Trophoblast cell (in vitro differentiated cells and primary cell): Measurements from ENCODE around the gene RNF150.

Source experiments
- DNase-seq, 2 donors: peaks; one replicate each; pipeline ENCODE4 v3.0.0-alpha.2; 2016
- H2AFZ ChIP-seq: 2 replicates; pipeline ENCODE4 v1.6.1; 2013; ENCODE audit warnings: low read length, moderate library complexity, mild to moderate bottlenecking; ENCODE audit not compliant: insufficient read depth, poor library complexity
- H2AK5ac ChIP-seq: 2 replicates; pipeline ENCODE4 v1.6.1; 2013; ENCODE audit warnings: mild to moderate bottlenecking, low read length
- H2BK120ac ChIP-seq: 2 replicates; pipeline ENCODE4 v1.6.1; 2013; ENCODE audit warnings: low read length, mild to moderate bottlenecking, moderate library complexity; ENCODE audit not compliant: insufficient read depth, poor library complexity
- H2BK12ac ChIP-seq: 2 replicates; pipeline ENCODE4 v1.6.1; 2013; ENCODE audit warnings: mild to moderate bottlenecking, low read length, moderate library complexity
- H2BK5ac ChIP-seq: 2 replicates; pipeline ENCODE4 v1.6.1; 2013; ENCODE audit warnings: low read length, low read depth, moderate library complexity, mild to moderate bottlenecking; ENCODE audit not compliant: poor library complexity
- H3K14ac ChIP-seq: 2 replicates; pipeline ENCODE4 v1.6.1; 2013; ENCODE audit warnings: mild to moderate bottlenecking, low read length
- H3K18ac ChIP-seq: 2 replicates; pipeline ENCODE4 v1.6.1; 2013; ENCODE audit warnings: mild to moderate bottlenecking, low read length
- H3K23ac ChIP-seq: 2 replicates; pipeline ENCODE4 v1.6.1; 2013; ENCODE audit warnings: low read length
- H3K27ac ChIP-seq: 2 replicates; pipeline ENCODE4 v1.5.1; 2013; ENCODE audit warnings: low read depth, mild to moderate bottlenecking, inconsistent platforms, low read length, moderate library complexity
- H3K27me3 ChIP-seq: 2 replicates; pipeline ENCODE4 v1.6.1; 2013; ENCODE audit warnings: inconsistent platforms, mild to moderate bottlenecking, low read length, moderate library complexity; ENCODE audit not compliant: insufficient read depth
- H3K36me3 ChIP-seq, 2 experiments: 1 replicate in 1 of 2; 2 replicates in 1 of 2; pipeline ENCODE4 v1.6.1; 2013; ENCODE audit warnings: low read length in 2 of 2, mild to moderate bottlenecking in 2 of 2, moderate library complexity in 1 of 2; ENCODE audit not compliant: insufficient read depth in 2 of 2, control insufficient read depth in 1 of 2
- H3K4ac ChIP-seq: 2 replicates; pipeline ENCODE4 v1.6.1; 2013; ENCODE audit warnings: low read depth, mild to moderate bottlenecking, low read length, moderate library complexity
- H3K4me1 ChIP-seq, 2 experiments: 1 replicate in 1 of 2; 2 replicates in 1 of 2; pipeline ENCODE4 v1.6.1; 2013; ENCODE audit warnings: low read length in 2 of 2, mild to moderate bottlenecking in 2 of 2, moderate library complexity in 1 of 2; ENCODE audit not compliant: insufficient read depth in 2 of 2, control insufficient read depth in 1 of 2
- H3K4me2 ChIP-seq: 2 replicates; pipeline ENCODE4 v1.6.1; 2013; ENCODE audit warnings: inconsistent platforms, mild to moderate bottlenecking, low read length, moderate library complexity
- H3K4me3 ChIP-seq: 2 replicates; pipeline ENCODE4 v1.5.1; 2013; ENCODE audit warnings: mild to moderate bottlenecking, low read depth, low read length, inconsistent platforms
- H3K79me1 ChIP-seq: one replicate; pipeline ENCODE4 v1.6.1; 2013; ENCODE audit warnings: low read length
- H3K79me2 ChIP-seq: 2 replicates; pipeline ENCODE4 v1.6.1; 2013; ENCODE audit warnings: low read length, mild to moderate bottlenecking; ENCODE audit not compliant: control insufficient read depth, insufficient read depth, poor library complexity
- H3K9ac ChIP-seq: 2 replicates; pipeline ENCODE4 v1.6.1; 2013; ENCODE audit warnings: mild to moderate bottlenecking, low read length
- H3K9me3 ChIP-seq: 2 replicates; pipeline ENCODE4 v1.6.1; 2013; ENCODE audit warnings: low read depth, mild to moderate bottlenecking, control low read depth, inconsistent platforms, low read length; ENCODE audit not compliant: insufficient read depth
- H4K12ac ChIP-seq: 2 replicates; pipeline ENCODE4 v1.6.1; 2013; ENCODE audit warnings: low read depth, mild to moderate bottlenecking, low read length, moderate library complexity
- H4K8ac ChIP-seq: 2 replicates; pipeline ENCODE4 v1.6.1; 2013; ENCODE audit warnings: low read depth, mild to moderate bottlenecking, low read length, moderate library complexity
- H4K91ac ChIP-seq: one replicate; pipeline ENCODE4 v1.6.1; 2013; ENCODE audit warnings: low read depth, mild to moderate bottlenecking, low read length, moderate library complexity
- WGBS: extraction: QIAGEN DNeasy Blood & Tissue Kit; methylation state at CpG from one replicate; pipeline ENCODE4 v1.1.7; 2013; ENCODE audit warnings: missing lambda C conversion rate; ENCODE audit not compliant: insufficient read length, insufficient coverage; ENCODE audit errors: extremely low coverage; 5-methylcytosine and 5-hydroxymethylcytosine counted together

Gene RNF150

DNA sequence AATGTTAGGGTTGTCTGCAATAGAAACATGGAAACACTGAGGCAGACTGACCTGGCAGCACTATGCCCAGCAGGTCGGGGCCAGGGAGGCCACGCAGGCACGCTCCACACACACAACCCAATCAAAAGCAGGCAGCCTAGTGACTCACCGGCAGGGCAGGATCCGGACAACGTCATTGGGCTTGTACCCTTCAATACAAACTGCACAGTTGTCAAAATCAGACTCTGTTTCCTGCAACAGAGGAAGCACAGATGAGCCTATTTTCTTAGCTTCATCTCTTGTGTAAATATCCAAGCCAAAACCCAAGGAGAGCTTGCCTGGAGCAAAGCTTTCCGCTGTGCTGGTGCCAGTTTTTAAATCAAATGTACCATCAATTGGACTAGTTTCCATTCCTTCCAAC lies 185.8 kb downstream of the RNF150 start:
- Histone ChIP-seq H3K9ac (no peak overlapping the region), H3K18ac (no peak overlapping the region), H3K4me1 (no peaks in the 10 kb centered on the region), H4K12ac (no peak overlapping the region), H3K4me2 (no peak overlapping the region), H4K8ac (no peak overlapping the region), H2BK5ac (no peak overlapping the region), H3K14ac (no peak overlapping the region), H3K27me3 (no peaks in the 10 kb centered on the region), H3K4ac (no peak overlapping the region), H2AK5ac (no peak overlapping the region), H3K79me1 (no peaks in the 10 kb centered on the region), H3K36me3 (no peaks in the 10 kb centered on the region), H3K27ac (no peak overlapping the region), H4K91ac (no peak overlapping the region), H2BK120ac (no peak overlapping the region), H3K9me3 (no peaks in the 10 kb centered on the region), H3K23ac (no peak overlapping the region), H3K79me2 (no peaks in the 10 kb centered on the region), H2AFZ (no peak overlapping the region), H2BK12ac (no peak overlapping the region), H3K4me3 (no peak overlapping the region)
- WGBS = no CpG with 5 or more reads among the region's 7 CpGs
- no peak for DNase-seq

DNA sequence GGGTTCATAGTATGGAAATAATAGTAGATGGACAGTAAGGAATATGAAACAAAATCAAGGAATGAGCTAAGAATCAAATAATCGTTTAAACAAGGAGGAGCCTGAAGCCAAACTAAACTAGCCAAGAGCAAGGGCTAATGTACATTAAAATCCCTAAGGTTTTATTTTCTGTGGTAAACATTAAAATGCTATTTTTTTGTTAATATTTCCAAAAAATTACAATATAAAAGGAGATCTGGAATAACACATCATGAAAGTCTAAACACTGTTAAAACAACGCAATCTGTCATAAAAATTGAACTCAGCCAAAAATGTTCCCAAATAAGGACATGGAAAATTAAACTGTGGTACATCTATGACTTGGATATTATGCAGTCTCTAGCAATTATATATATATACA lies 188.2 kb downstream of the RNF150 start:
- H3K4me2 ChIP-seq = no peak overlapping the region
- no peak overlapping the region for H3K4me3 ChIP-seq
- H3K79me2 ChIP-seq = no peaks in the 10 kb centered on the region
- H3K18ac ChIP-seq = no peak overlapping the region
- no peaks in the 10 kb centered on the region for H3K36me3 ChIP-seq
- H2AK5ac ChIP-seq = no peak overlapping the region
- no peaks in the 10 kb centered on the region for H3K4me1 ChIP-seq
- no peak for DNase-seq
- no peaks in the 10 kb centered on the region for H3K9me3 ChIP-seq
- H4K12ac ChIP-seq = no peak overlapping the region
- H3K9ac ChIP-seq = no peak overlapping the region
- H4K91ac ChIP-seq = no peak overlapping the region
- H4K8ac ChIP-seq = no peak overlapping the region
- H2BK5ac ChIP-seq = no peak overlapping the region
- no peak overlapping the region for H3K4ac ChIP-seq
- no peak overlapping the region for H2BK120ac ChIP-seq
- H2BK12ac ChIP-seq = no peak overlapping the region
- H3K79me1 ChIP-seq = no peaks in the 10 kb centered on the region
- H3K27ac ChIP-seq = no peak overlapping the region
- H2AFZ ChIP-seq = no peak overlapping the region
- WGBS = no CpG with 5 or more reads among the region's 2 CpGs
- H3K27me3 ChIP-seq = no peaks in the 10 kb centered on the region
- no peak overlapping the region for H3K23ac ChIP-seq
- H3K14ac ChIP-seq = no peak overlapping the region

DNA sequence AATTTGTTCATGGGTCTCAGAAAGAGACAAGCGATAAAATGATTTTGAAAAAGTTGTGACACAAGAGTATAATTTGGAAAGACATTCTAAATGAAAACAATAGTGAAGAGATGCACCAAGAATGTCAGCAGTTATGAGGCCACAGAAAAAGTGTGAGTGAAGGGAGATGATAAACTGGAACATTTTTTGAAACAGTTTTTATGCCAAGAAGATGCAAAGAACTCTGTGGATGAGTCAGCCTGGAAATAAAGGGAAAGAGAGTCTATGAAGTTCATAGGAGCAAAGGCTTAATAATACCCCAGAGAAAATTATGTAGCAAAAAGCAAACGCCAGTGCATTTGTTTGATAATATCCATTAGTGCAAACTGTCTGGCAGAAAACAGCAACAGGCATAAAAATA lies 188.7 kb downstream of the RNF150 start:
- Histone ChIP-seq H3K18ac (no peak overlapping the region), H2BK12ac (no peak overlapping the region), H2AK5ac (no peak overlapping the region), H3K4ac (no peak overlapping the region), H3K9me3 (no peaks in the 10 kb centered on the region), H3K79me1 (no peaks in the 10 kb centered on the region), H3K9ac (no peak overlapping the region), H2AFZ (no peak overlapping the region), H3K79me2 (no peaks in the 10 kb centered on the region), H3K4me3 (no peak overlapping the region), H2BK5ac (no peak overlapping the region), H3K23ac (no peak overlapping the region), H4K8ac (no peak overlapping the region), H3K27ac (no peak overlapping the region), H3K36me3 (no peaks in the 10 kb centered on the region), H4K91ac (no peak overlapping the region), H3K14ac (no peak overlapping the region), H3K27me3 (no peaks in the 10 kb centered on the region), H4K12ac (no peak overlapping the region), H2BK120ac (no peak overlapping the region), H3K4me1 (no peaks in the 10 kb centered on the region), H3K4me2 (no peak overlapping the region)
- DNase-seq = no peak
- WGBS = no CpG with 5 or more reads among the region's 2 CpGs

DNA sequence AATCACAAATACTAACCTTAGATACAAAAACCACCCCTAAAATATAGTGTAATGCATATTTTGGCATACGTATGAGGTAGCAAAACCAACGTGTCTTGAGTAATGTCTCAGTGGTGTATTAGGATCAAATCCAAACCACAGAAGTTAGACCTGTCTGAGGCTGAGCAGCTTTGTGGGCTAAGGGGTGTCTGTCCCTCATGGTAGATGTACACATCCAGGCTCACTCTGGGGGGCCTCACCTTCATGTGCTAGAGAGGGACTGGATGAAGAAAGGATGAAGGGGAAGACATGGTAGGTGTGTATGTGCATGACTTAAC lies 189.1 kb downstream of the RNF150 start:
- Histone ChIP-seq H3K79me1 (no peaks in the 10 kb centered on the region), H4K8ac (no peak overlapping the region), H2BK12ac (no peak overlapping the region), H3K9me3 (no peaks in the 10 kb centered on the region), H3K4me1 (no peaks in the 10 kb centered on the region), H3K27ac (no peak overlapping the region), H2BK5ac (no peak overlapping the region), H3K79me2 (no peaks in the 10 kb centered on the region), H2AFZ (no peak overlapping the region), H3K36me3 (no peaks in the 10 kb centered on the region), H3K4me3 (no peak overlapping the region), H3K27me3 (no peaks in the 10 kb centered on the region), H3K4me2 (no peak overlapping the region), H3K23ac (no peak overlapping the region), H4K91ac (no peak overlapping the region), H2BK120ac (no peak overlapping the region), H3K4ac (no peak overlapping the region), H3K14ac (no peak overlapping the region), H3K9ac (no peak overlapping the region), H4K12ac (no peak overlapping the region), H2AK5ac (no peak overlapping the region), H3K18ac (no peak overlapping the region)
- WGBS = no CpG with 5 or more reads among the region's 2 CpGs
- no peak for DNase-seq
